HuH-7 (cell line): ENCODE measurements around the gene TGM3.

Experiments used
- DNase-seq: peaks from one replicate; pipeline ENCODE4 v3.0.0; 2011; ENCODE audit warnings: low spot score

Gene TGM3

GRCh38 chr20:2336471-2336870 lies 40.7 kb downstream of the TGM3 start:
- no peak for DNase-seq

- no peak for DNase-seq
Measured at GRCh38 chr20:2337142-2337541, 41.3 kb downstream of the TGM3 start.

- no peak for DNase-seq
Measured at GRCh38 chr20:2338411-2339066, 42.7 kb downstream of the TGM3 start.

DNA sequence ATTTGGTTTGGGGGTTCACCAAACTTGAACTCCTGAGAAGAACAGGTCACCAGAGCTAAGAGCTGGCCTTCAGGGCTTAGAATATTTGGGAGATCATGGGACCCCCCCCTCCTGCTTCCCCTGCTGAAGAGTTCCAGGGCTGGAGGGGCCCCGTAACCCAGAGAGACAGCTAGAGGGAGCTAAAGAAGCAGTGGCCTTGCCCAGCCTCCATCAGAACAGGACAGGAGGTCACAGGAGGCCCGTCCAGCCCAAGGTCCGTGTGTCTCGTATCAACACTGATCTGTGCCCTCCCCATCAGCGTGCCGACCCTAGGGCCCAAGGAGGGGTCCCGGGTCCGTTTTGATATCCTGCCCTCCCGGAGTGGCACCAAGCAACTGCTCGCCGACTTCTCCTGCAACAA lies 44.3 kb downstream of the TGM3 start:
- DNase-seq = no peak

DNA sequence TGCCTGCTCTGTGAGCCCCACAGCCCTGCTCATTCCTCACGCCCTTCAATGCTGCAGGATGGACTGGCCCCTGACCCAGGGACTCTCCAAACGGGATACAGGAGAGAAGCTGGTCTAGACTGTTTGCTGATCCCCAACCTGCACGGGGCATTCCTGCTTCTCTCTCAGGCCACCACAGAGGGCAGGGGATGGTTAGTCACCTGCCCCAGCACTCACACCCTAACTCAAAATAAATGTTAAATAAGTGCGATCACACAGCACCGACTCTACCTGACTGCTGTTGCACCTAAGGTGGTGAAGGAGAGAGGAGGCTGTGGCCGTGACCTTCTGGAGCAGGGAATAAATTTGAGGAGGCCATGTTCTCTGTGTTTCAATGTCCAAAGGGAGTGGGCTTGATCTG lies 45.0 kb downstream of the TGM3 start:
- no peak for DNase-seq

- no peak for DNase-seq
Measured at GRCh38 chr20:2341336-2341735, 45.5 kb downstream of the TGM3 start.

GRCh38 chr20:2342243-2342642 lies 46.4 kb downstream of the TGM3 start:
- DNase-seq = no peak

GRCh38 chr20:2346188-2346587 lies 50.4 kb downstream of the TGM3 start:
- no peak for DNase-seq

GRCh38 chr20:2348336-2348735 lies 52.5 kb downstream of the TGM3 start:
- no peak for DNase-seq

GRCh38 chr20:2349801-2350200 lies 54.0 kb downstream of the TGM3 start:
- DNase-seq = no peak

GRCh38 chr20:2350606-2351005 lies 54.8 kb downstream of the TGM3 start:
- DNase-seq = no peak

DNA sequence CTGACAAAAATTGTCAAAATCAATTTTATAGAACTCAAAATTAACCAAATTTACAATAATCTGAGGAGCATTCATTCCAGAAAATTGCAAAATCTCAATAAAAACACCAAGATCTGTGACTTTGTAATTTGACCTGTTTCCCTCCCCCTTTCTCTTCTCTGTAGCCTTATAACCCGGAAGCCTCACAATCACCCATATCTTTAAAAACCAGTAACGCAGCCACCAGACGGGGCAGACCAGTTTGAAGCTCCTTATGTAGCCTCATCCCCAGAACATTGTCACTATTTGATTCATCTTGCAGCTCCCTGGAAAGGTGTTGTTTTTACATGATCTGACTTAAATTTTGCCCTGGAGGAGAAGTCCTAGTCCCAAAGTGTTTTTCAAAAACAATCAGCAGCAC lies 57.4 kb downstream of the TGM3 start:
- no peak for DNase-seq

DNA sequence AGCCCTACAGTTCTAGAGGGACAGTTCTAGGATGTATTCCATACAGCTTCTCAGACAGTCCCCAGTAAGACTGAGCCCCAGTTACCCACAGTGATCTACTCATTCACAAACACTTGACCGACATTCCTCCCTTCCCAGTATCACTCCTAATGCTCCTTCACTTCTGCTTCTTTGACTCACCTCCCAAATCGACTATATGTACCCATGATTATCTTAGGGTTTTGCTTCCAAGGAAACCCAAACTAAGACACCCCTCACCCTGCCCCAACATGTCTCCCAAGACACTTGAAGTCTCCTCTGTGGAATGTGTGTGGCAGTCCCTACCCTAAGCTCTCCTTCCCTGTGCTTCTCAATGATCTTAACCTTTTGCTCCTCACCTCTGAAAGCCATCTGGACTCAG lies 61.3 kb downstream of the TGM3 start:
- no peak for DNase-seq

DNA sequence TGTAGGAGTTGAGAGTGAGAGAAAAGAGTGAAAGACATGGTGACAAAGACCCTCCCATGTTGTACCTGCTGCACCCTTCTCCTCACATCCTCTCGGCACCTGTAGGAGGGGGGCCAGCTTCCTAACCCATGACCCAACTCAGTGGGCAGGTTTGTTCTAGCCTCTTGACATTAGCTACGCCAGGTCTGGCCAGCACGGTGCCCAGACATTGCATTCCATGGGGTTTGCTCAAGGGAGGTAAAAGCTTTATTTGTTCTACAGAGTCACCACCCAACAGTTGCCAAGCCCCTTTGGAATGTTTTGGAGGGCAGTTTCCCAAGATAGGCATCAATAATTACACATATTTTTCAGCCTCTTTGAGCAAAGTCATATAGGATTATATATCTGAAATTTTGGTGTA lies 62.2 kb downstream of the TGM3 start:
- no peak for DNase-seq

GRCh38 chr20:2361035-2361593 lies 65.3 kb downstream of the TGM3 start:
- no peak for DNase-seq

- DNase-seq = no peak
Measured at GRCh38 chr20:2363187-2363586, 67.4 kb downstream of the TGM3 start.

DNA sequence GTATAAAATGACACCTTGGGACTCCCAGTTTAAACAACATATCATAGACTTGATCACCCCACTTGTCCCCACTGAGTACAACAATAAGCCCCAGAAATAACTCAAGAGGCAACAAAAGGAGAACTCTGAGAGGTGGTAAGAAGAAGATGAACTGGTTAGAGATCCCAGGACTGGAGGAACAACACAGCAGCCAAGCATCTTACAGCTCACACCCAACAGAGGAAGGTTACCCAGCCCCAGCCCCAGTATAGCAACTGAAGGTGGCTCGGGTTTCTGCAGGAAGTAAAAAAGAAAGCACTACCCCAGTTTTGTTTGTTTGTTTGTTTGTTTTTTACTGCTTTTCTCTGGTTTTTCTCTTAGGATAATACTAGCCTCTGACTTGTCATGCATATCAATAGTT lies 67.8 kb downstream of the TGM3 start:
- DNase-seq = no peak

GRCh38 chr20:2364044-2364443 lies 68.2 kb downstream of the TGM3 start:
- no peak for DNase-seq

DNA sequence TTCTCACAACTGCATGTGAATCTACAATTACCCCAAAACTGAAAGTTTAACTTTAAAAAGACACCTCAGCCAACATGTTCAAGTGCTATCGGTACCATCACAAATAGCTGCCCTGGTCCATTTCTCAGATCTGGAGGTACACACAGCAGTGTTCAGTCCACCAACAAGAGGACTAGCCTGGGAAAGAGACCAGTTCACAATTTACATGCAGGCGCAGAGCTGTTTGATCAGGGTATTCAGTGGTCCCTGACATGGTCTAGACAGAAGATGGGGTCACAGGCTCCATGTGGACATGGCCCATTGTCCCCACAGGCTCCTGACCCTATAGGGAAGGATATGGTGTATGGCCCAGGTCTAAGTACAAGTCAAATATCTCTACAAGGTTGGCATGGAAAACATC lies 69.3 kb downstream of the TGM3 start:
- DNase-seq = no peak

DNA sequence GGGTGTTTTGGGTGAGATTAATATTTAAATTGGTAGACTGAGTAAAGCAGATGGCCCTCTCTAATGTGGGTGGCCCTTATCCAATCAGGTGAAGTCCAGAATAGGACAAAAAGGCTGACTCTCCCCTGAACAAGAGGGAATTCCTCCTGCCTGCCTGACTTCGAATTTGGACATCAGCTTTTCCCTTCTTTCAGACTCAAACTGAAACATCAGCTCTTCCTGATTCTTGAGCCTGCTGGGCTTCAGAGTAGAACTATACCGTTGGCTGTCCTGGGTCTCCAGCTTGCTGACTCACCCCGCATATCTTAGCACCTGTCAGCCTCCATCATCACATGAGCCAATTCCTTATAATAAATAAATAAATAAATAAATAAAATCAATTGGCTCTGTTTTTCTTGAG lies 69.9 kb downstream of the TGM3 start:
- DNase-seq = no peak

DNA sequence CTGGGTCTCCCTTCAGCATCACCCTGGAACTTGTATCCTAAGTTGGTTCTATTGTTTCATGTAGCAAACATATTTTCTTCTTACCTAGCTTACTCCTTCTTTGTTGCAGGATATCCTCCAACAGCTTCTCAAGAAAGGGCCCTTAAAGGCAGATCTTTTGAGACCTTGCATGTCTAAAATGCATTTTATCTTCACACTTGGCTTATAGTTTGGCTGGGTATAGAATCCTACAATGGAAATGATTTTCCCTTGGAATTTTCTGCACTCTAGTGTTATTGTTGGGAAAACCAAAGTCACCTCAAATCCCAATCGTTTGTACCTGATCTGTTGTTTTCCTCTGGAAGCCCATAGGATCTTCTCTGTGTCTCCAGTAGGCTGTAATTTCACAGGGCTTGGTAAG lies 72.8 kb downstream of the TGM3 start:
- no peak for DNase-seq

GRCh38 chr20:2373098-2373497 lies 77.3 kb downstream of the TGM3 start:
- no peak for DNase-seq

DNA sequence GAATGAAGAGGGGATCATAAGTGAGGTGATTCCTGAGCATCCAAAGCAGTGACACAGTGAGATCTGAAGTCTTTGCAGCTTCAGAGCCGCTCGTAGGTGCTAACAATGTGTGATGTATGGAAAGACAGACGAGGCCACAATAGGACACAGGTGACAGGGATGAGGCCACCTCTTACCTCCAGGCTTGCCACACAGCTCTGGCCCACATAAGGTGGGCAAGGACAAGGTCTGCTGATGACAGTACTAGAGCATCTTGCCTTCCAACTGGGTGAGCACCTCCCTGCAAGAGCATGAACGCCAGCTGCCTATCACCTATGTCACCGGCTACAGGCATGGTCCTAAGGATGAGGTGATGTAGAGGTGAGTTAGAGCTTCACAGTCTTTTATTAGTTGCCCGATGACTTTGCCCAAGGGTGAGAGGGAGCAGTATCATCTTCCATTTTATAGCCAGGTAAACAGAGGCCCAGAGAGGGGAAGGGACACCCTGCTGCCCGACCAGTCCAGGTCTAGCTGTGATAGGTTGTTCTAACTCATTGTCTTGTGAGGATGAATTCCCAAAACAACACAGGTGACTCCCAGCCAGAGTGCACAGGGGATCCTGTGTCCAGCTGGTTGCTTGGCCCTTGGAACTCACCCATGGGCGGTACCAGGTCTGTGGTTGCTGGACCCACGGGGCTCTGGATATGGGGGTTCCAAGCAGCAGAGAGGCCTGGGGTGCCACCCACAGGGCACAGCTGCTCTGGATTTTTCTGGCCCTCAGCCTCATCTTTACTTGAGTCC lies 78.7 kb downstream of the TGM3 start:
- DNase-seq = no peak

GRCh38 chr20:2378893-2379292 lies 83.1 kb downstream of the TGM3 start:
- DNase-seq = no peak
